Chondrocyte (in vitro differentiated cells): ENCODE results near the gene GNG7. TPM values are rescaled to one million over a fixed set of nuclear protein-coding genes. Genes with fewer than 3 reads are reported as not detected.
"Not testable (repeated sequence)": the region's sequence is repeated elsewhere in the genome, so short reads cannot be mapped to it uniquely, and the experiment has no call there.

Source experiments
- DNase-seq: peaks from one replicate; pipeline ENCODE4 v3.0.0; 2021; ENCODE audit warnings: mixed read lengths, low spot score
- H3K27ac Mint-ChIP-seq: one replicate; pipeline ENCODE4 v1.8.0; 2021; ENCODE audit warnings: mild to moderate bottlenecking, moderate library complexity, mixed read lengths; ENCODE audit not compliant: unreplicated experiment
- H3K27me3 Mint-ChIP-seq: 2 replicates; pipeline ENCODE4 v1.8.0; 2021; ENCODE audit warnings: low read depth, mixed read lengths
- H3K36me3 Mint-ChIP-seq: 2 replicates; pipeline ENCODE4 v1.8.0; 2021; ENCODE audit warnings: low read depth, mixed read lengths
- H3K4me1 Mint-ChIP-seq: 2 replicates; pipeline ENCODE4 v1.8.0; 2021; ENCODE audit warnings: low read depth, mild to moderate bottlenecking, mixed read lengths
- H3K4me3 Mint-ChIP-seq: one replicate; pipeline ENCODE4 v1.8.0; 2021; ENCODE audit warnings: mild to moderate bottlenecking, moderate library complexity, mixed read lengths; ENCODE audit not compliant: unreplicated experiment
- H3K9me3 Mint-ChIP-seq: 2 replicates; pipeline ENCODE4 v1.8.0; 2021; ENCODE audit warnings: low read depth, mixed read lengths
- total RNA-seq: library from RNA; stranded (reverse); gene quantifications from 3 replicates; pipeline ENCODE4 v1.2.1, GENCODE V29; 2021
- TF ChIP-seq, protein P1 (sequence below): fragments of 200-600 bp; sonication (generic); IDR thresholded peaks from 2 replicates; pipeline ENCODE4 v1.5.0; 2021; ENCODE audit warnings: antibody characterized with exemption, mild to moderate bottlenecking, moderate library complexity

Gene GNG7
- total RNA-seq, 1 donor from 2014 or later = 1.9 TPM

DNA sequence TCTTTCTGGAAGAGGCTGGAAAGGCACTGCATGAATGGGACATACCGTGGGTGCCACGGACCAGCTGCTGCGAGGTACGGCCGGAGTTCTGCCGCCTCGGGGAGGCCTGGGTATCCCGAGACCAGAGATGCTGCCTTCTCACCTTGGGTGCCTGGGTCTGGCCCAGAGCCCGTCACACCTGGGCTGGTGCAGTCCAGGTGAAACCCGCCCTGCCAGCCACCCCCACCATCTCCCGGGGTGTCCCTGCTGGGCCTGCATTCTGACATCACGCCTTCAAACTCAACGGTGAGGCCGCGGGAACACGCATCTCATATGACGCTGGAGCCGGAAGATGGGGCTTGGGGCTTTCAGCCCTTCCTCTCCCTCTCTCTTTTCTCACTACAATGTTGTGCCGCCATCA, 128.6 kb downstream of the GNG7 start:
- Mint-ChIP-seq H3K27ac (no peak overlapping the region), H3K9me3 (peaks cover 5% of the 10 kb centered on the region), H3K36me3 (no peaks in the 10 kb centered on the region), H3K4me3 (no peak overlapping the region), H3K4me1 (peaks cover 44% of the 10 kb centered on the region), H3K27me3 (no peaks in the 10 kb centered on the region)
- TF ChIP-seq, protein P1, sequence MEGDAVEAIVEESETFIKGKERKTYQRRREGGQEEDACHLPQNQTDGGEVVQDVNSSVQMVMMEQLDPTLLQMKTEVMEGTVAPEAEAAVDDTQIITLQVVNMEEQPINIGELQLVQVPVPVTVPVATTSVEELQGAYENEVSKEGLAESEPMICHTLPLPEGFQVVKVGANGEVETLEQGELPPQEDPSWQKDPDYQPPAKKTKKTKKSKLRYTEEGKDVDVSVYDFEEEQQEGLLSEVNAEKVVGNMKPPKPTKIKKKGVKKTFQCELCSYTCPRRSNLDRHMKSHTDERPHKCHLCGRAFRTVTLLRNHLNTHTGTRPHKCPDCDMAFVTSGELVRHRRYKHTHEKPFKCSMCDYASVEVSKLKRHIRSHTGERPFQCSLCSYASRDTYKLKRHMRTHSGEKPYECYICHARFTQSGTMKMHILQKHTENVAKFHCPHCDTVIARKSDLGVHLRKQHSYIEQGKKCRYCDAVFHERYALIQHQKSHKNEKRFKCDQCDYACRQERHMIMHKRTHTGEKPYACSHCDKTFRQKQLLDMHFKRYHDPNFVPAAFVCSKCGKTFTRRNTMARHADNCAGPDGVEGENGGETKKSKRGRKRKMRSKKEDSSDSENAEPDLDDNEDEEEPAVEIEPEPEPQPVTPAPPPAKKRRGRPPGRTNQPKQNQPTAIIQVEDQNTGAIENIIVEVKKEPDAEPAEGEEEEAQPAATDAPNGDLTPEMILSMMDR = no peak
- peak; percentile 51 for DNase-seq

DNA sequence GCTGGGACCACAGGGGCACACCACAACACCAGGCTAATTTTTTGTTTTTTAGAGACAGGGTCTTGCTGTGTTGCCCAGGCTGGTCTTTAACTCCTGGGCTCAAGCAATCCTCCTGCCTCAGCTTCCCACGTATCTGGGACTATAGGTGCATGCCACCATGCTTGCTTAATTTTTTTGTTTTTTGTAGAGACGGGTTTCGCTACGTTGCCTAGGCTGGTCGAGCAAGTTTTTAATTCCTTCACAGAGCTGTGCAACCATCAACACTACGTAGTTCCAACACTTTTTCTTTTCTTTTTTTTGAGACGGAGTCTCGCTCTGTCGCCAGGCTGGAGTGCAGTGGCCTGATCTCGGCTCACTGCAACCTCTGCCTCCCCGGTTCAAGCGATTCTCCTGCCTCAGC, 130.3 kb downstream of the GNG7 start:
- H3K9me3 Mint-ChIP-seq, H3K4me3 Mint-ChIP-seq, H3K27me3 Mint-ChIP-seq, H3K36me3 Mint-ChIP-seq, H3K27ac Mint-ChIP-seq: not testable (repeated sequence)
- peak; percentile 18 for DNase-seq
- H3K4me1 Mint-ChIP-seq = peaks cover 28% of the 10 kb centered on the region

DNA sequence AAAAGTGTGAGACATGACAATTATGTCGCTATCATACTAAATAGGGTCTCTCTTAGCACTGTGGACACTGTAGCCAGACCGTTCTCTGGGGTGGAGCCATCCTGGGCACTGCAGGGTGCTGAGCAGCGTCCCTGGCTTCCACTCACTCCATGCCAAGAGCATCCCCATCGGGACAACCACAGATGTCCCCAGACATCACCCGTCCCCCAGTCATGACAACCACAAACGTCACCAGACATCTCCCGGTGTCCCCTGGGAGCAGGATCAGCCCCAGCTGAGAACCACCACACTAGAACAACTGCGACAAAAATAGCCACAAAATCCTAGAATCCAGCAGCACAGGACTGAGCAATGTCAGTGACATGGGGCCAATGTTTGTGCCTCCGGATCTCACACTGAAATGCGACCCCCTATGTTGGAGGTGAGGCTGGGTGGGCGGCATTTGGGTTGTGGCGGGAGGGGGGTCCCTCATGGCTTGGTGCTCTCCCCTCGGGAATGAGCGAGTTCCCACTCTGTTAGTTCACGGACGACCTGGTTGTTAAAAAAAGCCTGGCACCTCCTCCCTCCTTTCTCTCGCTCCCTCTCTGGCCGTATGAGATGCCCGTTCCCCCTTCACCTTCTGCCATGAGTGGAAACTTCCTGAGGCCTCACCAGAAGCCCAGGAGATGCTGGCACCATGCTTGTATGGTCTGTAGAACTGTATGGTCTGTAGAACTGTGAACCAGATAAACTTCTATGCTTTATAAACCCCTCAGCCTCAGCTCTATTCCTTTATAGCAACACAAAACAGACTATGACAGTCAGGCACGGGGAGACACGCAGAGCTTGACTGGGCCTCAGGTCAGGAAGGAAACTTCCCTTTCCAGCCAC, 132.7 kb downstream of the GNG7 start:
- Mint-ChIP-seq H3K9me3 (peaks cover 5% of the 10 kb centered on the region), H3K27me3 (no peaks in the 10 kb centered on the region), H3K4me1 (peaks cover 8% of the 10 kb centered on the region), H3K27ac (no peak overlapping the region), H3K4me3 (no peak overlapping the region), H3K36me3 (no peaks in the 10 kb centered on the region)
- TF ChIP-seq, protein P1 = no peak
- peak; percentile 58 for DNase-seq

DNA sequence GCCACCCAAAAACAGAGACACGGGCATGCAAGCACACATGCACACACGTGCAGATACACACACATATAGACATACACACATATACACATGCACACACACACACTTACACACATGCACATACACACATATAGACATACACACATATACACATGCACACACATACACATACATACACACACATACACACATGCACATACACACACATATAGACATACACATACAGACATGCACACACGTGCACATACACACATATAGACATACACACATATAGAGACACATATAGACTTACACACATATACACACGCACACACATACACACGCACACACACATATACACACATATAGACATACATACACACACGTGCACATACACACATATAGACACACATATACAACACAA, 134.5 kb downstream of the GNG7 start:
- TF ChIP-seq, protein P1 = no peak
- Mint-ChIP-seq H3K36me3 (no peaks in the 10 kb centered on the region), H3K27me3 (no peaks in the 10 kb centered on the region), H3K9me3 (peaks cover 5% of the 10 kb centered on the region), H3K4me1 (no peaks in the 10 kb centered on the region), H3K4me3 (no peak overlapping the region), H3K27ac (no peak overlapping the region)
- DNase-seq = no peak

DNA sequence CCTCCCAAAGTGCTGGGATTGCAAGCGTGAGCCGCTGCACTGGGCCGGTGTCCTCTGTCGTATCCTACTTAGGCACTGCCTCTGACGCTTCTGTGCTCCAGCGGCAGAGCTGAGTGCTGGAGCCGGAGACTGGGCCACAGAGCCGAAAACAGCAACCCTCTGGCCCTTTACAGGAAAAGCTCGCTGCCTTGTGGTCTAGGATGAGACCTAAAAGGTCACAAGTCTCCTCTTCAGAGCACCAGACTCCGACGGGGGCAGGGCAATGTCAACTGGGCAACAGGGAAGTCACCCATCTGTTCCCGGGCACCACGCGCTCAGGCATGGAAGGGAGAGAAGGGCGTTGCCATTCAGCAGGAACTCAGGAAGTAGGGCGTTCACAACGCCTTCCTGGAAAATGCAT, 134.9 kb downstream of the GNG7 start:
- H3K4me1 Mint-ChIP-seq = peaks cover under 1% of the 10 kb centered on the region
- no peak overlapping the region for H3K4me3 Mint-ChIP-seq
- peak; percentile 68 for DNase-seq
- peaks cover 5% of the 10 kb centered on the region for H3K9me3 Mint-ChIP-seq
- H3K27me3 Mint-ChIP-seq = no peaks in the 10 kb centered on the region
- H3K27ac Mint-ChIP-seq = no peak overlapping the region
- no peaks in the 10 kb centered on the region for H3K36me3 Mint-ChIP-seq
- TF ChIP-seq, protein P1 = no peak

DNA sequence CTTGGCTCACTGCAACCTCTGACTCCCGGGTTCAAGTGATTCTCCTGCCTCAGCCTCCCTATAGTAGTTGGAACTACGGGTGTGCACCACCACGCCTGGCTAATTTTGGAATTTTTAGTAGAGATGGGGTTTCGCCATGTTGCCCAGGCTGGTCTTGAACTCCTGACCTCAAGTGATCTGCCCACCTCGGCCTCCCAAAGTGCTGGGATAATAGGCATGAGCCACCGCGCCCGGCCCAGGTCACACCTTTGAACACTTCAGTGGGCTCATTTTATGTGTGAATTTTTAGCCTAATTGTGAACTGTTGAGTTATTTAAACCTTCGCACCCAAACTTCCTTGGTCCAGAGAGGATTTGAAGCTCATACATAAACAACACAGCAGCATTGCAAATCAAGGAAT, 138.9 kb downstream of the GNG7 start:
- not testable (repeated sequence) for H3K4me3 Mint-ChIP-seq, DNase-seq, H3K27ac Mint-ChIP-seq, H3K27me3 Mint-ChIP-seq, H3K9me3 Mint-ChIP-seq, H3K36me3 Mint-ChIP-seq, H3K4me1 Mint-ChIP-seq
